K562 (cell line): ENCODE data around the gene FUCA1. TPM values are rescaled to one million over a fixed set of nuclear protein-coding genes. Genes with fewer than 3 reads are reported as not detected.

ENCODE experiments used
- ARNT ChIP-seq, 2 experiments: fragments of 450-650 bp; IDR thresholded peaks; 2 replicates each; pipeline ENCODE4 v1.6.1; 2016; ENCODE audit warnings: mild to moderate bottlenecking in 1 of 2
- COPS2 ChIP-seq: fragments of 450-650 bp; conservative IDR thresholded peaks from 2 replicates; pipeline ENCODE4 v1.6.1; 2016; ENCODE audit warnings: mild to moderate bottlenecking, moderate library complexity
- EZH2 ChIP-seq: IDR thresholded peaks from 2 replicates; pipeline ENCODE4 v1.6.1; 2012; ENCODE audit warnings: low read depth, mild to moderate bottlenecking, inconsistent platforms, low read length, borderline replicate concordance
- JUNB ChIP-seq: fragments of 450-650 bp; formaldehyde crosslinking; conservative IDR thresholded peaks from 2 replicates; pipeline ENCODE4 v1.4.0; 2020; ENCODE audit warnings: mild to moderate bottlenecking
- LCOR ChIP-seq: sonication (generic); formaldehyde crosslinking; IDR thresholded peaks from 2 replicates; pipeline ENCODE4 v1.8.0; 2022; ENCODE audit warnings: mild to moderate bottlenecking, missing genetic modification reagents
- MTA2 ChIP-seq: fragments of 450-650 bp; IDR thresholded peaks from 2 replicates; pipeline ENCODE4 v1.6.1; 2016; ENCODE audit warnings: low read depth
- PCBP2 ChIP-seq: fragments of 200-400 bp; formaldehyde crosslinking; IDR thresholded peaks from 2 replicates; pipeline ENCODE4 v1.6.1; 2018; ENCODE audit warnings: low read length, low read depth, mild to moderate bottlenecking, moderate library complexity; ENCODE audit not compliant: poor library complexity, severe bottlenecking
- POLR2A ChIP-seq: fragments of 450-650 bp; conservative IDR thresholded peaks from 2 replicates; pipeline ENCODE4 v1.6.1; 2016
- RUNX1 ChIP-seq: sonication (generic); IDR thresholded peaks from 2 replicates; pipeline ENCODE4 v1.6.1; 2016; ENCODE audit warnings: antibody characterized with exemption, low read depth
- SETDB1 ChIP-seq: IDR thresholded peaks from one replicate; pipeline ENCODE4 v1.6.1; 2012; ENCODE audit warnings: low read length, control low read depth, inconsistent platforms
- SMC3 ChIP-seq: conservative IDR thresholded peaks from 2 replicates; pipeline ENCODE4 v1.6.1; 2011; ENCODE audit warnings: low read depth, low read length, improper control_type of control experiment; ENCODE audit not compliant: insufficient read depth
- STAT5B ChIP-seq: fragments of 250-450 bp; sonication (Bioruptor Pico); IDR thresholded peaks from 2 replicates; pipeline ENCODE4 v1.8.0; 2021; ENCODE audit warnings: mild to moderate bottlenecking, inconsistent platforms
- SUPT5H ChIP-seq: fragments of 450-650 bp; IDR thresholded peaks from 2 replicates; pipeline ENCODE4 v1.6.1; 2016
- WHSC1 ChIP-seq: IDR thresholded peaks from one replicate; pipeline ENCODE4 v1.6.1; 2012; ENCODE audit warnings: low read length, control low read depth, inconsistent platforms
- ZNF146 ChIP-seq: IDR thresholded peaks from one replicate; pipeline ENCODE4 v1.6.1; 2018; ENCODE audit warnings: missing compliant biosample characterization; ENCODE audit not compliant: unreplicated experiment
- ZNF589 ChIP-seq: fragments of 200-800 bp; sonication (Bioruptor generic); IDR thresholded peaks from 2 replicates; pipeline ENCODE4 v1.6.1; 2016; ENCODE audit warnings: low read depth, missing genetic modification characterization, missing compliant biosample characterization
- polyA plus RNA-seq, 8 experiments: library from polyadenylated mRNA; depleted of rRNA in 4 of 8; stranded (reverse) in 5 of 8; unstranded in 3 of 8; fragments of >200 nt; fragmentation: Nextera tagmentation in 2 of 8; fragmentation: Illumina TruSeq in 1 of 8; extraction: Ambion mirVana in 2 of 8; extraction: Trizol in 1 of 8; gene quantifications; 2 replicates each; pipeline versions ENCODE4 v1.2.1 to v1.2.3, GENCODE V29; 2011 to 2014; ENCODE audit warnings: inconsistent platforms in 1 of 8, missing spikeins in 1 of 8
- total RNA-seq, 7 experiments: library from RNA; depleted of rRNA in 6 of 7; stranded (reverse); fragments of >200 nt in 6 of 7; fragmentation: Illumina TruSeq in 2 of 7; extraction: Trizol in 2 of 7; gene quantifications; 2 replicates each; pipeline versions ENCODE4 v1.2.1 to v1.2.3, GENCODE V29; 2011 to 2021; ENCODE audit warnings: low replicate concordance in 1 of 7
- TF ChIP-seq, protein P1 (sequence below), 2 experiments: fragments of 450-650 bp in 1 of 2; sonication (generic) in 1 of 2; formaldehyde crosslinking in 1 of 2; IDR thresholded peaks; 2 replicates each; pipeline versions ENCODE4 v1.7.1 to v1.9.0; 2016 to 2022; ENCODE audit warnings: inconsistent platforms in 1 of 2, mild to moderate bottlenecking in 1 of 2, missing genetic modification reagents in 1 of 2
- TF ChIP-seq, protein P2 (sequence below), 2 experiments: fragments of 250-450 bp in 1 of 2; fragments of 450-650 bp in 1 of 2; sonication (Bioruptor Pico) in 1 of 2; IDR thresholded peaks; 2 replicates each; pipeline versions ENCODE4 v1.6.1 to v1.8.0; 2016 to 2021; ENCODE audit warnings: mild to moderate bottlenecking in 2 of 2, moderate library complexity in 2 of 2, missing compliant biosample characterization in 1 of 2, missing genetic modification characterization in 1 of 2
- TF ChIP-seq, protein P3 (sequence below): sonication (generic); formaldehyde crosslinking; IDR thresholded peaks from 2 replicates; pipeline ENCODE4 v1.8.0; 2022; ENCODE audit warnings: missing genetic modification reagents, mild to moderate bottlenecking, moderate library complexity, borderline replicate concordance

The FUCA1 gene
- total and polyA plus RNA-seq, 9 of the 15 experiments (the other 6 are each of a cell fraction or from before 2014, with no cell fraction given), result 7.0 to 20.5 (median 13.5) TPM

DNA sequence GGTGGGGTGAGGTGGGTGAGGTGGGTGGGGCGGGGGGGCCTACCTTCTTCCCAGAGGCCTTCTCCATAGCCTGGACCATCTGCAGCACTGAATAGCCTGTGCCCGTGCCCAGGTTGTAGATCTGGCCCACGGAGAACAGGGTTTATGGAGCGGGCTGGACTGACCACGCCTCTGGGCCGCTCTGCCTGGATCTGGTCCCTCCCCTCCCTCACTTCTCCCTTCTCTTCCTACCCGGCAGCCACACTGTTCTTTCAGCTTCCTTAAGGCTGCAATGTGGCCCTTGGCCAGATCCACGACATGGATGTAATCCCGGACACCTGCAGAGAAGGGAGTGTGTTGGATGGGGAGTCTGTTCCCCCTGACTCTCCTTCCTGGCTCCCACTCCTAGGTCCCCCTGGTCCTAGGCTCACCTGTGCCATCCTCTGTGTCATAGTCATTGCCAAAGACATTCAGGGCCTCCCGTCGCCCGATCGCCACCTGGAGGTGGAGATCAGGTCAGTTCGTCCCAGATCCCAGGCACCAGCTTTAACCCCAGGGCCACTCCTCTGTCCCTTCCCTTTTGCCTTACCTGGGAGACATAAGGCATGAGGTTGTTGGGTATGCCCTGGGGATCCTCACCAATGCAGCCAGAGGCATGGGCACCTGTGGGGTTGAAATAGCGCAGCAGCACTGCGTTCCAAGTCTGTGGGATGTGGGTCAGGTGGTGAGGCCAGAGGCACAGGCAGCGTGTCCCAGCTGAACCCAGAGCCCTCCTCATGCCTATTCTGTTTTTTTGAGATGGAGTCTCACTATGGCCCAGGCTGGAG is 71.4 kb downstream of the FUCA1 start (continued):
- TF ChIP-seq STAT5B (no peak), WHSC1 (no peak), SETDB1 (no peak), SMC3 (no peak), COPS2 (no peak), ZNF589 (CRISPR knock-in tag) (no peak), POLR2A (peak; percentile 49), MTA2 (no peak), LCOR (CRISPR knock-in tag) (no peak), EZH2 (no peak), ZNF146 (CRISPR knock-in tag) (no peak), JUNB (no peak), ARNT (IDR thresholded peaks at IDR 0.05) (no peak), SUPT5H (peak; percentile 60), RUNX1 (no peak), PCBP2 (no peak)
- TF ChIP-seq, protein P1, sequence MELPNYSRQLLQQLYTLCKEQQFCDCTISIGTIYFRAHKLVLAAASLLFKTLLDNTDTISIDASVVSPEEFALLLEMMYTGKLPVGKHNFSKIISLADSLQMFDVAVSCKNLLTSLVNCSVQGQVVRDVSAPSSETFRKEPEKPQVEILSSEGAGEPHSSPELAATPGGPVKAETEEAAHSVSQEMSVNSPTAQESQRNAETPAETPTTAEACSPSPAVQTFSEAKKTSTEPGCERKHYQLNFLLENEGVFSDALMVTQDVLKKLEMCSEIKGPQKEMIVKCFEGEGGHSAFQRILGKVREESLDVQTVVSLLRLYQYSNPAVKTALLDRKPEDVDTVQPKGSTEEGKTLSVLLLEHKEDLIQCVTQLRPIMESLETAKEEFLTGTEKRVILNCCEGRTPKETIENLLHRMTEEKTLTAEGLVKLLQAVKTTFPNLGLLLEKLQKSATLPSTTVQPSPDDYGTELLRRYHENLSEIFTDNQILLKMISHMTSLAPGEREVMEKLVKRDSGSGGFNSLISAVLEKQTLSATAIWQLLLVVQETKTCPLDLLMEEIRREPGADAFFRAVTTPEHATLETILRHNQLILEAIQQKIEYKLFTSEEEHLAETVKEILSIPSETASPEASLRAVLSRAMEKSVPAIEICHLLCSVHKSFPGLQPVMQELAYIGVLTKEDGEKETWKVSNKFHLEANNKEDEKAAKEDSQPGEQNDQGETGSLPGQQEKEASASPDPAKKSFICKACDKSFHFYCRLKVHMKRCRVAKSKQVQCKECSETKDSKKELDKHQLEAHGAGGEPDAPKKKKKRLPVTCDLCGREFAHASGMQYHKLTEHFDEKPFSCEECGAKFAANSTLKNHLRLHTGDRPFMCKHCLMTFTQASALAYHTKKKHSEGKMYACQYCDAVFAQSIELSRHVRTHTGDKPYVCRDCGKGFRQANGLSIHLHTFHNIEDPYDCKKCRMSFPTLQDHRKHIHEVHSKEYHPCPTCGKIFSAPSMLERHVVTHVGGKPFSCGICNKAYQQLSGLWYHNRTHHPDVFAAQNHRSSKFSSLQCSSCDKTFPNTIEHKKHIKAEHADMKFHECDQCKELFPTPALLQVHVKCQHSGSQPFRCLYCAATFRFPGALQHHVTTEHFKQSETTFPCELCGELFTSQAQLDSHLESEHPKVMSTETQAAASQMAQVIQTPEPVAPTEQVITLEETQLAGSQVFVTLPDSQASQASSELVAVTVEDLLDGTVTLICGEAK (IDR thresholded peaks at IDR 0.05), result no peak
- TF ChIP-seq, protein P1 (CRISPR knock-in tag; IDR thresholded peaks at IDR 0.05), result no peak
- TF ChIP-seq, protein P2, sequence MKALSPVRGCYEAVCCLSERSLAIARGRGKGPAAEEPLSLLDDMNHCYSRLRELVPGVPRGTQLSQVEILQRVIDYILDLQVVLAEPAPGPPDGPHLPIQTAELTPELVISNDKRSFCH (CRISPR knock-in tag; IDR thresholded peaks at IDR 0.05), result no peak
- TF ChIP-seq, protein P2 (tag; IDR thresholded peaks at IDR 0.05), result no peak
- TF ChIP-seq, protein P3, sequence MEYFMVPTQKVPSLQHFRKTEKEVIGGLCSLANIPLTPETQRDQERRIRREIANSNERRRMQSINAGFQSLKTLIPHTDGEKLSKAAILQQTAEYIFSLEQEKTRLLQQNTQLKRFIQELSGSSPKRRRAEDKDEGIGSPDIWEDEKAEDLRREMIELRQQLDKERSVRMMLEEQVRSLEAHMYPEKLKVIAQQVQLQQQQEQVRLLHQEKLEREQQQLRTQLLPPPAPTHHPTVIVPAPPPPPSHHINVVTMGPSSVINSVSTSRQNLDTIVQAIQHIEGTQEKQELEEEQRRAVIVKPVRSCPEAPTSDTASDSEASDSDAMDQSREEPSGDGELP (CRISPR knock-in tag), result no peak
